K562 (cell line): Measurements from ENCODE around the gene GLRX2. TPM values are rescaled to one million over a fixed set of nuclear protein-coding genes. Genes with fewer than 3 reads are reported as not detected.

Experiments
- BRD9 ChIP-seq: fragments of 450-650 bp; IDR thresholded peaks from 2 replicates; pipeline ENCODE4 v1.6.1; 2018; ENCODE audit warnings: low read depth; ENCODE audit not compliant: partially characterized antibody
- BRF2 ChIP-seq: IDR thresholded peaks from 3 replicates; pipeline ENCODE4 v1.6.1; 2011; ENCODE audit warnings: borderline replicate concordance, mild to moderate bottlenecking; ENCODE audit not compliant: insufficient read length, insufficient read depth
- CHD1 ChIP-seq: fragments of 200-600 bp; sonication (generic); IDR thresholded peaks from one replicate; pipeline ENCODE4 v1.6.1; 2012; ENCODE audit warnings: mild to moderate bottlenecking, moderate library complexity, low read length, inconsistent platforms
- CTBP1 ChIP-seq: fragments of 450-650 bp; IDR thresholded peaks from 2 replicates; pipeline ENCODE4 v1.6.1; 2016; ENCODE audit warnings: borderline replicate concordance
- EHMT2 ChIP-seq: fragments of 450-650 bp; IDR thresholded peaks from 2 replicates; pipeline ENCODE4 v1.6.1; 2018; ENCODE audit warnings: antibody characterized with exemption
- ETV6 ChIP-seq, 3 experiments: fragments of 150-350 bp in 1 of 3; sonication (generic) in 1 of 3; formaldehyde crosslinking in 1 of 3; IDR thresholded peaks; 2 replicates each; pipeline versions ENCODE4 v1.6.1 to v1.8.0; 2014 to 2022; ENCODE audit warnings: borderline replicate concordance in 2 of 3, low read depth in 2 of 3, antibody characterized with exemption in 1 of 3, low read length in 1 of 3, mild to moderate bottlenecking in 1 of 3, missing genetic modification reagents in 1 of 3
- KAT2B ChIP-seq: IDR thresholded peaks from one replicate; pipeline ENCODE4 v1.6.1; 2012; ENCODE audit warnings: low read depth, mild to moderate bottlenecking, control low read depth, inconsistent platforms, low read length, moderate library complexity
- MCM3 ChIP-seq: fragments of 450-650 bp; IDR thresholded peaks from 2 replicates; pipeline ENCODE4 v1.6.1; 2016
- NCOR1 ChIP-seq: fragments of 450-650 bp; IDR thresholded peaks from 2 replicates; pipeline ENCODE4 v1.6.1; 2016; ENCODE audit warnings: mild to moderate bottlenecking, moderate library complexity
- NR3C1 ChIP-seq: sonication (generic); formaldehyde crosslinking; IDR thresholded peaks from 2 replicates; pipeline ENCODE4 v1.8.1; 2022; ENCODE audit warnings: missing genetic modification reagents
- OTX1 ChIP-seq: fragments of 450-650 bp; formaldehyde crosslinking; IDR thresholded peaks from 2 replicates; pipeline ENCODE4 v1.4.0; 2022; ENCODE audit warnings: mild to moderate bottlenecking
- RFX5 ChIP-seq: IDR thresholded peaks from 2 replicates; pipeline ENCODE4 v1.6.1; 2011; ENCODE audit warnings: low read depth, mild to moderate bottlenecking, improper control_type of control experiment, low read length
- SPI1 ChIP-seq: IDR thresholded peaks from 2 replicates; pipeline ENCODE4 v1.6.1; 2011; ENCODE audit warnings: low read depth, low read length, control low read depth, borderline replicate concordance
- SREBF1 ChIP-seq: fragments of 150-350 bp; IDR thresholded peaks from 2 replicates; pipeline ENCODE4 v1.6.1; 2014; ENCODE audit warnings: antibody characterized with exemption, low read depth, low read length, borderline replicate concordance
- SREBF2 ChIP-seq: sonication (generic); formaldehyde crosslinking; IDR thresholded peaks from 2 replicates; pipeline ENCODE4 v1.4.0; 2020; ENCODE audit warnings: mild to moderate bottlenecking, missing genetic modification reagents
- TAL1 ChIP-seq: fragments of 450-650 bp; IDR thresholded peaks from 2 replicates; pipeline ENCODE4 v1.6.1; 2016; ENCODE audit warnings: mild to moderate bottlenecking
- THRAP3 ChIP-seq: fragments of 450-650 bp; IDR thresholded peaks from 2 replicates; pipeline ENCODE4 v1.6.1; 2016; ENCODE audit warnings: mild to moderate bottlenecking, inconsistent platforms, borderline replicate concordance
- ZBTB34 ChIP-seq: fragments of 250-450 bp; sonication (Bioruptor Pico); IDR thresholded peaks from 2 replicates; pipeline ENCODE4 v1.8.0; 2021; ENCODE audit warnings: mild to moderate bottlenecking, moderate library complexity
- ZKSCAN3 ChIP-seq: fragments of 250-450 bp; sonication (Bioruptor Pico); IDR thresholded peaks from 2 replicates; pipeline ENCODE4 v1.4.0; 2020
- ZNF124 ChIP-seq: sonication (generic); formaldehyde crosslinking; IDR thresholded peaks from 2 replicates; pipeline ENCODE4 v1.8.1; 2022; ENCODE audit warnings: missing genetic modification reagents
- ZNF280B ChIP-seq: fragments of 250-450 bp; sonication (Bioruptor Pico); IDR thresholded peaks from 2 replicates; pipeline ENCODE4 v1.5.1; 2021; ENCODE audit warnings: mild to moderate bottlenecking
- ZNF561 ChIP-seq: fragments of 450-650 bp; formaldehyde crosslinking; conservative IDR thresholded peaks from 2 replicates; pipeline ENCODE4 v1.4.0; 2020; ENCODE audit warnings: mild to moderate bottlenecking, moderate library complexity
- polyA plus RNA-seq, 8 experiments: library from polyadenylated mRNA; depleted of rRNA in 4 of 8; stranded (reverse) in 5 of 8; unstranded in 3 of 8; fragments of >200 nt; fragmentation: Nextera tagmentation in 2 of 8; fragmentation: Illumina TruSeq in 1 of 8; extraction: Ambion mirVana in 2 of 8; extraction: Trizol in 1 of 8; gene quantifications; 2 replicates each; pipeline versions ENCODE4 v1.2.1 to v1.2.3, GENCODE V29; 2011 to 2014; ENCODE audit warnings: inconsistent platforms in 1 of 8, missing spikeins in 1 of 8
- total RNA-seq, 7 experiments: library from RNA; depleted of rRNA in 6 of 7; stranded (reverse); fragments of >200 nt in 6 of 7; fragmentation: Illumina TruSeq in 2 of 7; extraction: Trizol in 2 of 7; gene quantifications; 2 replicates each; pipeline versions ENCODE4 v1.2.1 to v1.2.3, GENCODE V29; 2011 to 2021; ENCODE audit warnings: low replicate concordance in 1 of 7

GLRX2 gene
- total and polyA plus RNA-seq, 9 of the 15 experiments (the other 6 are each of a cell fraction or from before 2014, with no cell fraction given): 13.3 to 82.6 (median 55.1) TPM

- TF ChIP-seq CTBP1 (peak; percentile 86), NR3C1 (CRISPR knock-in tag) (0 out of 2 replicates have a peak, but pooled peaks have one; percentile 64), MCM3 (no peak), TAL1 (no peak), OTX1 (no peak), ETV6 (IDR thresholded peaks at IDR 0.05; ENCODE audit: borderline replicate concordance in 1 of 2, low read depth in 2 of 2, low read length in 1 of 2) (no peak), ETV6 (CRISPR knock-in tag; IDR thresholded peaks at IDR 0.05; ENCODE audit: borderline replicate concordance) (no peak), ZNF561 (no peak), KAT2B (no peak), THRAP3 (no peak), NCOR1 (peak; percentile 45; the same call in 1 of the 2 replicates), SPI1 (no peak), EHMT2 (no peak), BRD9 (peak; percentile 35), SREBF1 (no peak), RFX5 (no peak), ZNF124 (CRISPR knock-in tag) (no peak), ZNF280B (CRISPR knock-in tag) (no peak), ZKSCAN3 (CRISPR knock-in tag) (no peak), ZBTB34 (no peak), SREBF2 (CRISPR knock-in tag) (no peak), CHD1 (no peak), BRF2 (no peak)
These were observed at the start of gene GLRX2 (continued) for GRCh38 chr1:193104907-193105820.
